GM10248 (cell line): ENCODE results near the gene FEM1B.

Source experiments
- CTCF ChIA-PET: fragments of 300-600 bp; sonication (Branson Sonifier 250); formaldehyde crosslinking; extraction: SDS; loops from one replicate; lab custom pipeline; 2021; ENCODE audit warnings: antibody characterized with exemption; lab: Yijun Ruan, JAX
- POLR2A ChIA-PET: fragments of 350-650 bp; sonication (Branson Sonifier 250); formaldehyde crosslinking; extraction: SDS; loops from one replicate; lab custom pipeline; 2020; ENCODE audit warnings: antibody characterized with exemption; lab: Yijun Ruan, JAX
- DNase-seq: peaks from one replicate; pipeline ENCODE4 v3.0.0; 2012; ENCODE audit errors: extremely low spot score
- CTCF ChIP-seq: IDR thresholded peaks from 2 replicates; pipeline ENCODE4 v1.5.1; 2012; ENCODE audit warnings: mild to moderate bottlenecking, low read depth; ENCODE audit errors: extremely low read depth, missing control alignments, control extremely low read depth

FEM1B gene

GRCh38 chr15:68333775-68334470 lies 56.4 kb downstream of the FEM1B start:
- TF ChIP-seq CTCF: no peak
- ChIA-PET CTCF (interaction anchor here (1.1 to 2.8 kb wide), 4 partner anchors 12 to 340 kb away, joined by 3 to 12 read pairs (median 4); no protein-coding TSS in a partner anchor), POLR2A (no interaction called here)
- no peak for DNase-seq

- TF ChIP-seq CTCF: no peak
- no peak for DNase-seq
- ChIA-PET CTCF (interaction anchor here (1.1 to 2.8 kb wide), 4 partner anchors 11 to 339 kb away, joined by 3 to 12 read pairs (median 4); no protein-coding TSS in a partner anchor), POLR2A (no interaction called here)
Observed at GRCh38 chr15:68334661-68335124, 57.1 kb downstream of the FEM1B start.

- ChIA-PET POLR2A (no interaction called here), CTCF (interaction anchor here (2.8 kb wide), 1 partner anchor 29 kb away, joined by 12 read pairs; no protein-coding TSS in a partner anchor)
- DNase-seq: no peak
- no peak for TF ChIP-seq CTCF
Observed at GRCh38 chr15:68335251-68335650, 57.7 kb downstream of the FEM1B start.

GRCh38 chr15:68335655-68336054 lies 58.1 kb downstream of the FEM1B start:
- DNase-seq: no peak
- TF ChIP-seq CTCF: no peak
- ChIA-PET POLR2A (no interaction called here), CTCF (interaction anchor here (2.8 kb wide), 1 partner anchor 29 kb away, joined by 12 read pairs; no protein-coding TSS in a partner anchor)

- TF ChIP-seq CTCF: no peak
- no peak for DNase-seq
- ChIA-PET CTCF (interaction anchor here (1.4 kb wide), 1 partner anchor 10 kb away, joined by 6 read pairs; no protein-coding TSS in a partner anchor), POLR2A (no interaction called here)
Observed at GRCh38 chr15:68336516-68336915, 59.0 kb downstream of the FEM1B start.

GRCh38 chr15:68337826-68338225 lies 60.3 kb downstream of the FEM1B start:
- POLR2A ChIA-PET: no interaction called here
- DNase-seq: no peak
- CTCF ChIA-PET: interaction anchor here (1.0 to 1.4 kb wide), 4 partner anchors 9 to 212 kb away, joined by 3 to 6 read pairs (median 3); no protein-coding TSS in a partner anchor
- no peak for TF ChIP-seq CTCF
